Activated T-helper 1 cell treated with anti-CD3 and anti-CD28 coated beads, Interleukin-12 subunit alpha, Interleukin-12 subunit beta, Interleukin-2, Interleukin-4 antibody, amounts not matched to agents 30 ng/mL and 10 ng/mL and 1 ng/mL, durations not matched to agents 14 hours and 24 hours and 36 hours (primary cell): ENCODE results near the gene ADH1B. TPM values are rescaled to one million over a fixed set of nuclear protein-coding genes. Genes with fewer than 3 reads are reported as not detected.
"Not testable (repeated sequence)": the region's sequence is repeated elsewhere in the genome, so short reads cannot be mapped to it uniquely, and the experiment has no call there.

Experiments
- DNase-seq: peaks from one replicate; pipeline ENCODE4 v3.0.0; 2021; ENCODE audit warnings: low spot score
- H3K27ac Mint-ChIP-seq: one replicate; pipeline ENCODE4 v1.8.0; 2021; ENCODE audit warnings: mild to moderate bottlenecking, mixed read lengths
- H3K27me3 Mint-ChIP-seq: one replicate; pipeline ENCODE4 v1.8.0; 2022; ENCODE audit warnings: mild to moderate bottlenecking, moderate library complexity, mixed read lengths; ENCODE audit not compliant: insufficient read depth
- H3K36me3 Mint-ChIP-seq: one replicate; pipeline ENCODE4 v1.8.0; 2021; ENCODE audit warnings: low read depth, mixed read lengths
- H3K4me1 Mint-ChIP-seq: one replicate; pipeline ENCODE4 v1.8.0; 2021; ENCODE audit warnings: low read depth, mixed read lengths
- H3K4me3 Mint-ChIP-seq: one replicate; pipeline ENCODE4 v1.8.0; 2021; ENCODE audit warnings: mild to moderate bottlenecking, moderate library complexity, mixed read lengths
- H3K9me3 Mint-ChIP-seq: one replicate; pipeline ENCODE4 v1.8.0; 2021; ENCODE audit warnings: mixed read lengths
- intact Hi-C: fragments of 100-400 bp; cut with micrococcal nuclease; formaldehyde crosslinking; loops from one replicate; pipeline ENCODE4 v1.15.1; 2024
- total RNA-seq: library from RNA; stranded (reverse); gene quantifications from 2 replicates; pipeline ENCODE4 v1.2.3, GENCODE V29; 2022

Gene ADH1B
- total RNA-seq, 1 donor from 2014 or later = not detected

DNA sequence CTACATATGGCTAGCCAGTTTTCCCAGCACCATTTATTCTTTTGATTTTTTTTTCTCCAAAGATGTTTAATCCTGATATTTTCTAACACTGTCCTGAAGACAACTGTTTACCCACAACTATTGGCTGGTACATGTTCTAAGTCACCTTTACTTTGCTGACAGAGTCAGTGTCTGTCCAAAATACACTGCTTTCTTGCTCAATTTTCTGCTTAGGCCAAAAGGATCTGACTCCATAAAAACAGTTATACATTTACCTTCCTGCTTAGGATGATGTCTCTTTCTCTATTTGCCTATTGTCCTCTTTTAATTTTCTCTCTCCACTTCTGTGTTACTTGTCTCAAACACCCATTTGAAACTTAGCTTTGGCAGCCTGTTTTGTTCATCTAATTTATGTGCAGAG lies 28.1 kb upstream of the ADH1B start:
- H3K27me3 Mint-ChIP-seq = peaks cover 3% of the 10 kb centered on the region
- H3K4me3 Mint-ChIP-seq = no peak overlapping the region
- DNase-seq = no peak
- no peaks in the 10 kb centered on the region for H3K4me1 Mint-ChIP-seq
- peaks cover 4% of the 10 kb centered on the region for H3K9me3 Mint-ChIP-seq
- intact Hi-C loops = no loop called here
- no peaks in the 10 kb centered on the region for H3K36me3 Mint-ChIP-seq
- no peak overlapping the region for H3K27ac Mint-ChIP-seq

DNA sequence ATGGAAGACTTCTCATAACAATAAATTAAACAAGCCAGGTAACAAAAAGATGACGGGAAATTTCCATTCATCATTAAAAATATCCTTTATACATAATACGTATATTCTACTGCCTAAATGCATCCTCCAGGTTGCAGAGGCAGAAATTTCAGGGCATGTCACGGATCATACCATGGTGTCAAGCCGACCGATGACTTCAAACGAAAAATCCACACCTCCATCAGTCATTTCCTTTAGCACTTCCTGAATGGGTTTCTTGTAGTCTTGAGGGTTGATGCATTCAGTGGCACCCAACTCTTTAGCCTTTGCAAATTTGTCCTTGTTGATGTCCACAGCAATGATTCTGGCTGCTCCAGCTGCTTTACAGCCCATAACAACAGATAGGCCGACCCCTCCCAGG lies 21.4 kb upstream of the ADH1B start:
- intact Hi-C loops, H3K4me3 Mint-ChIP-seq, H3K4me1 Mint-ChIP-seq, H3K27ac Mint-ChIP-seq, H3K27me3 Mint-ChIP-seq, H3K9me3 Mint-ChIP-seq, DNase-seq, H3K36me3 Mint-ChIP-seq: not testable (repeated sequence)

DNA sequence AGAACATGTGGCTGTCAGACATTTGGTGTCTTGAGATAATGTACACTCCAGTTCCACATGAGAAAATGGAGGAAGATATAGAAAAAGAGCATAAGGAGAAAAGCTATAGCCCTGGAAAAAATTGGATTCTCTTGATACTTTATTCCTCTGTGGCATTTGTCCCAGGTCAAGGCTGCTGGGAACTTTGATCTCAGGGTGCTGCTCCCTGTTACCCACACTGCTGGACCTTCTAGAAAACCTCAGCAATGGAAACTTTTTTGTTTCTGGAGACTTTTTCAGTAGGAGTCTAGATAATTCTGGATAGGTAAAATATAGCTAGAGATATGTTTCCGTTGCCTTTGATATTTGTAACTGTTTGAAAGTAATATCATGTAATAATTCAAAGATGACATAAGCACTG lies 20.2 kb upstream of the ADH1B start:
- no peaks in the 10 kb centered on the region for H3K36me3 Mint-ChIP-seq
- intact Hi-C loops = no loop called here
- H3K4me3 Mint-ChIP-seq = no peak overlapping the region

DNA sequence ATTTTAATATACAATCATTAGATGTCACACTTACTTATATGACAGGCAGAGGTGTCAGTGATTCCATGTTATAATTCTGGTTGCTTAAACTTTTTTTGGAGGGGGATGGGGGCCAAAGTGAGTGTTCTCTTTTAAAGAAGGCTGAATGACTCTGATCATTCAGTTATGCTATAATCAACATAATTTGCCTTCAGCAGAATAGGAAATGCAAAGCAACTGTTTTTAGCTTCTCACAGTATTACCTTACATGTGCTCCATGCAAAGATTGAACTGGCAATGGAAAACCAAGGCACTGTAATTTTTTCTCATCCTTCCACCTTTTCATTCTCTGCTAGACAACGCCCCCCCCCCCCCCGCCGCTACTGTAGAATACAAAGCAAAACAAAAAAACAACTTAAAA lies 18.0 kb upstream of the ADH1B start:
- no peak overlapping the region for H3K4me3 Mint-ChIP-seq
- DNase-seq = no peak
- intact Hi-C loops = no loop called here
- no peak overlapping the region for H3K27ac Mint-ChIP-seq
- no peaks in the 10 kb centered on the region for H3K27me3 Mint-ChIP-seq
- no peaks in the 10 kb centered on the region for H3K36me3 Mint-ChIP-seq
- H3K9me3 Mint-ChIP-seq = no peaks in the 10 kb centered on the region
- H3K4me1 Mint-ChIP-seq = no peaks in the 10 kb centered on the region

More for the DNA sequence above, 20.2 kb upstream of the ADH1B start:
- Mint-ChIP-seq H3K27me3 (no peaks in the 10 kb centered on the region), H3K9me3 (no peaks in the 10 kb centered on the region), H3K4me1 (no peaks in the 10 kb centered on the region), H3K27ac (no peak overlapping the region)
- DNase-seq = no peak

DNA sequence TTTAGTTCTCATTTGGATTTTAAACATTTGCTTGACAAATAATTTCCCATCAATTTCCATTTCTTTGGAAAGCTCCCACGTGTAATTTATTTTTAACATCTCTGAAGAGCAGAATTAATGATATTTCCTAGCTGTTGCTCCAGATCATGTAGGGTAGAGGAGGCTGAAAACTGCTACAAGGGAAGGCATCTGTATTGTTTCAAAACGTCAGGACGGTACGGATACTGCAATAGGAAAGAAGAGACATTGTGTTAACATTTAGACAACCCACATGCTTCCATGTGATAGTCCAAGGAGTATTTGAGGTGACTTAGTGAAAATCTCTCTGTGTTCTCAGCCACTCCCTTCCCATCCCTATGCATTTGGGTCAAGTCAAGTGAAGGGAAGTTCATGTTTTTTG lies 15.4 kb upstream of the ADH1B start:
- intact Hi-C loops = no loop called here
- no peak for DNase-seq
- no peaks in the 10 kb centered on the region for H3K36me3 Mint-ChIP-seq
- no peak overlapping the region for H3K27ac Mint-ChIP-seq
- H3K9me3 Mint-ChIP-seq = no peaks in the 10 kb centered on the region
- H3K4me1 Mint-ChIP-seq = no peaks in the 10 kb centered on the region
- no peaks in the 10 kb centered on the region for H3K27me3 Mint-ChIP-seq
- H3K4me3 Mint-ChIP-seq = no peak overlapping the region

DNA sequence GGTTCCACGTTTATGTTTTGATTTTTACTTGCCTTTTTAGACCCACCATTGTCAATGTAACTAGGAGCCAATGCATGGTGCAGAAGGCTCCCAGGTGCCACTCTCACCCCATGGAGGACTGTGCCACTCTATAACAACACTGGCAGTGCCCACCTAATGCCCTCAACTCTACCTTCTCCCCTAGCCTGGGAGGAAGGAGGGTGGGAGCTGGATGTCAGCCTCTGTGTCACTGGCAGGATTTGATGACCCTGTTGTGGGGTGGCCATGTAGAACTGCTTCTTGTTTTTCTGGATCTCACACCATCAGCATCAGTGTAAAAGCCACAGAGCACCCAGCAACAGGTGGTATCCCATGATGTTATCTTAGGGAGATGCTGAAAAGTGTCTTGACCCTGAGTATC lies 13.7 kb upstream of the ADH1B start:
- Mint-ChIP-seq H3K4me3 (no peak overlapping the region), H3K9me3 (no peaks in the 10 kb centered on the region), H3K4me1 (no peaks in the 10 kb centered on the region), H3K36me3 (no peaks in the 10 kb centered on the region), H3K27me3 (no peaks in the 10 kb centered on the region), H3K27ac (no peak overlapping the region)
- intact Hi-C loops = no loop called here
- DNase-seq = no peak

DNA sequence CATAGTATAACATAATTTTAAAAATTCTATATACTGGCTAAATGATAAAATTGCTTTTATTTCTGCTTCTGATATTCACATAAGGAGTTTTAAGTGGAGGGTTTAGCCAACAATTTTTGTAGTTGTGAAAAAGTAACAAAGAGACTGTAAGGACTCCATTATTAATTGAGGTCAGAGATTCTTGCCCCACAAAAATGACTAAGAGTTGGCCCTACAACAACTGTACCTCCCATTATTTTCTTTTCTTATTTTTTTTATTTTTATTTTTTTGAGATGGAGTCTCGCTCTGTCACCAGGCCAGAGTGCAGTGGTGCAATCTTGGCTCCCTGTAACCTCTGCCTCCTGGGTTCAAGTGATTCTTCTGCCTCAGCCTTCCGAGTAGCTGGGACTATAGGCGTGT lies 9.4 kb upstream of the ADH1B start:
- H3K27ac Mint-ChIP-seq = no peak overlapping the region
- H3K36me3 Mint-ChIP-seq = no peaks in the 10 kb centered on the region
- no peak for DNase-seq
- no peak overlapping the region for H3K4me3 Mint-ChIP-seq
- intact Hi-C loops = no loop called here
- H3K27me3 Mint-ChIP-seq = no peaks in the 10 kb centered on the region
- no peaks in the 10 kb centered on the region for H3K9me3 Mint-ChIP-seq
- no peaks in the 10 kb centered on the region for H3K4me1 Mint-ChIP-seq

DNA sequence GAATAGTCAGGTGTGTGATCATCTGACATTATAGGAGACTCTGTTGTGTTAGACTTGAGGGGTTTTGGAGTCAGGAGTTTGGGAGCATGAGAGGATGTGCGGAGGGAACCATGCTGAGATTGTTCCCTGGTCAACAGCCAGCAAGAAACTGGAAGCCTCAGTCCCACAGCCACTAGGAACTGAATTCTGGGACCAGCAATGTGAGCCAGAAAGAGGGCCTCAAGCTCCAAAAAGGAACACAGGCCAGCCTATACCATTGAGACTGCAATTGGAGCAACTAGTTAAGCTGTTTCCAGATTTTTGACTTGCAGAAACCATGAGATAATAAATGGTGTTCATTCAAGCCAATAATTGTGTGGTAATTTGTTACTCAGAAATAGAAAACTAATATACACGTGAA lies 8.7 kb upstream of the ADH1B start:
- intact Hi-C loops = no loop called here
- H3K4me1 Mint-ChIP-seq = no peaks in the 10 kb centered on the region
- H3K27me3 Mint-ChIP-seq = no peaks in the 10 kb centered on the region
- no peak overlapping the region for H3K27ac Mint-ChIP-seq
- H3K4me3 Mint-ChIP-seq = no peak overlapping the region
- H3K36me3 Mint-ChIP-seq = no peaks in the 10 kb centered on the region
- DNase-seq = no peak
- H3K9me3 Mint-ChIP-seq = no peaks in the 10 kb centered on the region

DNA sequence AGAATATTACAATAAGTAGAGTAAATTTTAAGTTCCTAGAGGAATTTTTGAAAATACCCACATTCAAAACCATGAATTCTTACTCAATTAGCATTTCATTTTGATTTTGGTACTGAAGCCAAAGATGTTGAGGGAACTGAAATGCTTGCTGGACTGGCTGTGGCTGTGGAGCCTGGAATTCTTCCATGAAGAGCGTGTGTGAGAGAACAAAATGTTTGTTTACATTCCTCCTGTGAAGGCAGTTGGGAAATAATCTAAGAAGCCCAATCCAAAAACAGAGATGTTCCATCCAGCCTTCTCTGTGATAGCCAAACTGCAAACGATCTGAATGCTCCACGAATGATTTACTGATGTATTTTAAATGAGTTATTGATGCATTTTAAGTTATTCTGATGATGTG lies 3.8 kb upstream of the ADH1B start:
- Mint-ChIP-seq H3K4me1 (no peaks in the 10 kb centered on the region), H3K4me3 (no peak overlapping the region), H3K36me3 (no peaks in the 10 kb centered on the region), H3K27me3 (no peaks in the 10 kb centered on the region), H3K9me3 (no peaks in the 10 kb centered on the region), H3K27ac (no peak overlapping the region)
- DNase-seq = no peak
- intact Hi-C loops = no loop called here

DNA sequence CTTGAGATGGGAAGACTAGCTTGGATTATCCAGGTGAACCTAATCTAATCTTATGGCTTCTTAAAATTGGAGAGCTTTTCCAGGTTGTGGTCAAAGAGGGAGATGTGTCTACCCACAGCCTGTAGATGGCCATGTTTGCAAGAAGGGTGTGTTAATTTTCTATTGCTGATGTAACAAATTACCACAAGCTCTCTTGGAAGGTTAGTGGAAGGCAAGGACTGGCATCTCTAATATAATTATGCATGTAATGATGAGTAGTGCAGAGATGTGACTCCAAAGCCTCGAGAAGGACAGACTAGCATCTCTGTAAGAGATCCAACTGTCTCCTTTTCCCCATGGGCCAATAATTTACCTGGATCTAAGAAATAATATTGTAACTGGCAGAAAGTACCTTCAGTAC lies 3.2 kb upstream of the ADH1B start:
- no peak overlapping the region for H3K27ac Mint-ChIP-seq
- H3K4me1 Mint-ChIP-seq = no peaks in the 10 kb centered on the region
- no peak for DNase-seq
- no peaks in the 10 kb centered on the region for H3K9me3 Mint-ChIP-seq
- intact Hi-C loops = no loop called here
- H3K36me3 Mint-ChIP-seq = no peaks in the 10 kb centered on the region
- H3K4me3 Mint-ChIP-seq = no peak overlapping the region
- H3K27me3 Mint-ChIP-seq = no peaks in the 10 kb centered on the region

DNA sequence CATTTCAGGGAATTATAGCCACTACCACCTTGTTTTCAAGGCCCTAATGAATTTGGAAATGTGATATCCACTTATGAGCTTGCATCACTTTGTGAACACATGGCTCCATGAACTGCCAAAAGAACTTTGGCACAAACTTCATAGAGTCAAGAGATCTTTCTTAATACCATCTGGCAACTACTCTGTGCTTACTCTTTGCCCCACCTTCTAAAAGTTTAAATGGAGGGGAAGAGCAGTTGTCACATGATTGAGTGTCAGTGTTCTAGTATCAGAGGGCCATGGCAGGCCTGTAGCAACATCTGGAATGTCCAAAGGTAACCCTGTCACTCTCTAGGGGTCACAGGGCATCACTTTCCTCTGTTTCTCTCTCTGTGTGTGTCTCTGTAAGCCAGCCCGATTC lies 2.6 kb upstream of the ADH1B start:
- H3K4me3 Mint-ChIP-seq = no peak overlapping the region
- H3K27me3 Mint-ChIP-seq = no peaks in the 10 kb centered on the region
- no peak overlapping the region for H3K27ac Mint-ChIP-seq
- H3K9me3 Mint-ChIP-seq = no peaks in the 10 kb centered on the region
- intact Hi-C loops = no loop called here
- H3K36me3 Mint-ChIP-seq = no peaks in the 10 kb centered on the region
- H3K4me1 Mint-ChIP-seq = no peaks in the 10 kb centered on the region
- DNase-seq = no peak

DNA sequence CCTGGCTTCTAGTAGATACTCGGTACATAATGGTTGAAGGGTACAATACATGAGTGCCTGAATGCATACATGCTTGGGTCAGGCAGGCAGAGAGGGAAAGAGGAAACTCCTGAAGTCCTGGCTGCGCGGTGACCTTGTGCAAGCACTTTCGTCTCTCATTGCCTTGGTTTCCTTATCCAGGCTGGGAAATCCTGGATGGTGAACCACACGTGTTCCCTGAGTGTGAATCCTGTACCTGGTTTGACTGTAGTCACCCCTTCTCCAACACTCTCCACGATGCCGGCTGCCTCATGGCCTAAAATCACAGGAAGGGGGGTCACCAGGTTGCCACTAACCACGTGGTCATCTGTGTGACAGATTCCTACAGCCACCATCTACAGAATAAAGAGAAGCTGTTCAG lies 3.4 kb downstream of the ADH1B start:
- H3K4me3 Mint-ChIP-seq, DNase-seq, intact Hi-C loops: not testable (repeated sequence)

DNA sequence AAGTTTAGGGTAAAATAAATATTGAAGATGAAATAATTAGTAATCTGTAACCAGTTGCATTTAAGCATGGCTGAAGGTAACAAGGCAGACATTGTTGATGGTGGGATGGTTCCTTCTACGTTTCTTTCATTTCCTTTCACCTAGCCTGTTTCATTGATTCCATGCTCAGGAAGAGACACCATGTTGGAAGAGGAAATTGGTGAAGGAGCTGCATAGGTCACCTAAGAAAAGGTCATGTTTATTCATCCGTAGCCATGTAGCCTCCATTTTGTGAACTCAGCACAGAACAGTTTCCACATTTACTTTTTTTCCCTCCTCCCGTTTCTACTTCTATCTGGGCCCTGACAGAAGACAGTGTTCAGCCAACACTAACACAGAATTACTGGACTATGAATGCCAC lies 3.8 kb downstream of the ADH1B start:
- no peaks in the 10 kb centered on the region for H3K36me3 Mint-ChIP-seq
- no peak for DNase-seq
- no peaks in the 10 kb centered on the region for H3K27me3 Mint-ChIP-seq
- H3K4me3 Mint-ChIP-seq = no peak overlapping the region
- intact Hi-C loops = no loop called here
- H3K4me1 Mint-ChIP-seq = no peaks in the 10 kb centered on the region
- H3K27ac Mint-ChIP-seq = no peak overlapping the region
- H3K9me3 Mint-ChIP-seq = no peaks in the 10 kb centered on the region

More for the DNA sequence above, 3.4 kb downstream of the ADH1B start:
- H3K9me3 Mint-ChIP-seq, H3K4me1 Mint-ChIP-seq, H3K27me3 Mint-ChIP-seq, H3K36me3 Mint-ChIP-seq, H3K27ac Mint-ChIP-seq: not testable (repeated sequence)

DNA sequence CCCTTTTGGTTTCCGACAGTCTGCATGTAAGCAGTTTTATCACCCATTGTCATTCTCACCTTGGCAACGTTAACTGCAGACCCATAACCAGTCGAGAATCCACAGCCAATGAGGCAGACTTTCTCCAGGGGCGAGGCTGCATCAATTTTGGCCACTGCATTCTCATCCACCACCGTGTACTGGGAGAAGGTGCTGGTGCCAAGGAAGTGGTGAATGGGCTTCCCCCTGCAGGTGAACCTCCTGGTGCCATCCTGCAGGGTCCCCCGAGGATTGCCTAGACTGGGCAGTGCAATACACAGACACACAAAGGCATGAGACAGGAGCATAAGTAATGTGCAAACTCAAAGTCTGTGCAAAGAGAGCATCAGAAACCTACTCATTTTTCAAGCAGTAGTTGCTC lies 5.4 kb downstream of the ADH1B start:
- no peaks in the 10 kb centered on the region for H3K27me3 Mint-ChIP-seq
- no peak overlapping the region for H3K4me3 Mint-ChIP-seq
- no peaks in the 10 kb centered on the region for H3K36me3 Mint-ChIP-seq
- H3K9me3 Mint-ChIP-seq = no peaks in the 10 kb centered on the region
- no peak for DNase-seq
- H3K27ac Mint-ChIP-seq = no peak overlapping the region
- H3K4me1 Mint-ChIP-seq = no peaks in the 10 kb centered on the region
- intact Hi-C loops = no loop called here
